Lower lobe of right lung (tissue), 2 donors: ENCODE data around the gene SPTSSB. TPM values are rescaled to one million over a fixed set of nuclear protein-coding genes. Genes with fewer than 3 reads are reported as not detected.

Source experiments
- ATAC-seq, 2 donors: fragments of 200-7000 bp; cut with Tn5 transposase; one replicate each; pipeline ENCODE4 v1.9.1; 2020 to 2022; ENCODE audit warnings: mild to moderate bottlenecking in 2 of 2, moderate library complexity in 2 of 2
- DNase-seq: peaks from one replicate; pipeline ENCODE4 v3.0.0-alpha.2; 2020
- H3K27ac ChIP-seq: fragments of 200-600 bp; one replicate; pipeline ENCODE4 v1.8.0; 2022
- H3K27me3 ChIP-seq: fragments of 200-600 bp; one replicate; pipeline ENCODE4 v1.8.0; 2022; ENCODE audit warnings: low read depth
- H3K36me3 ChIP-seq: fragments of 200-600 bp; one replicate; pipeline ENCODE4 v1.8.0; 2022; ENCODE audit warnings: mild to moderate bottlenecking
- H3K4me1 ChIP-seq: fragments of 200-600 bp; one replicate; pipeline ENCODE4 v1.8.0; 2022
- H3K4me3 ChIP-seq: fragments of 200-600 bp; one replicate; pipeline ENCODE4 v1.8.0; 2022; ENCODE audit warnings: mild to moderate bottlenecking
- H3K9me3 ChIP-seq: fragments of 200-600 bp; one replicate; pipeline ENCODE4 v1.8.0; 2022
- intact Hi-C: fragments of 100-400 bp; cut with DNase I; formaldehyde crosslinking; loops from one replicate; pipeline ENCODE4 v1.11.0; 2022
- long read RNA-seq: library from polyadenylated mRNA; unstranded; transcript quantifications from one replicate; pipeline ENCODE4 v2.0.0, GENCODE V29; 2021
- total RNA-seq: library from RNA; stranded (reverse); fragmentation: NEBNext Ultra II Directional; extraction: Animal tissue kit (Norgen Biotek cat#: 25700); gene quantifications from one replicate; pipeline ENCODE4 v1.2.1, GENCODE V29; 2021
- TF ChIP-seq, protein P1 (sequence below): fragments of 200-600 bp; IDR thresholded peaks from one replicate; pipeline ENCODE4 v1.8.0; 2022; ENCODE audit warnings: antibody characterized with exemption, mild to moderate bottlenecking
- donor health status: DM: no; HTN: yes; CAD: no; lungs with severe emphysema.

SPTSSB gene, protein sequence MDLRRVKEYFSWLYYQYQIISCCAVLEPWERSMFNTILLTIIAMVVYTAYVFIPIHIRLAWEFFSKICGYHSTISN
- not detected for total RNA-seq
- long read RNA-seq, partial matches to known transcripts, result 0 of 1 reads
- long read RNA-seq, other reads (novel, unspliced or antisense), result 0 of 1 reads

DNA sequence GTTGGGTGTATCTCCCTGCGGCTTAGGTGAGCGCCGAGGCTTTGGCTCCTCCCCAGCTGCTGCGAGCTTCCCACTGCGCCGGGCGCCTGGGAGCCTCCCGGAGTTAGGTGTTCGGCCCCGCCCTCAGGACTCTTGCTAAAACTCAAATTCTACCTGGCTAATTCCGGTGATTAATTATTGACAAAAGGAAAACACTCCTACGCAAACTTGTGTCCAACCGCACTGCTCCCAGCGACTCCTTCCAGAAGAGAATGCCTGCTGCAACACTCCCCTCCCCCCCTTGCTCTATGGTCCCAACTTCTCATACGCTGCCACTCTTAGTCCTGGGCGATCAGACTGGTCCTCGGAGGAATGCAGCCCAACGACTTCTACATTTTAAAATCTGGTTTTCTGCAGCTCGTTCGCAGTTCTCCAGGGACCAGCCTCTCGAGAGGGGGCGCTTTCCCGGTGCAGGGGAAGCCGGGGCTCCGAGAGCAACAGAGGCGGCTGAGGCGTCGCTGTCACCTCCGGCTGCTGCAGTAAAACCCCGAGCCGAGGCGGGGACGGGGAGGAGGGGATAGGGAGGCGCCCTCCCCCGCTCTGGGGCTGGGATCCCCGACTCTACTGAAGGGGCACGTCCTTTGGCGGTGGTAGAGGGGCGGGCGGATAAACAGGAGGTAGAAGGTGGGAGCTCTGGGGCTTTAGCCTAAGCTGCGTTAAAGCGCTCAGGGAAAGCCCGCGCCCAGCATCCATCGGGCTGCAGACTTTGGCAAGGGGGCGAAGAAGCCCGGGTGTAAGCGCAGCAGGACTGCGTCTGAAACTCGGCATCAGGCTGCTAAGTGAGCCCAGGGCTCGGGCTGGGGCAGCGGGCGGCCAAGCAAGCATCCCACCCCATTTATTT is at the start of gene SPTSSB:
SPTSSB (minus strand) TSS at position 77 of the 880 bp plus-strand sequence. CDS start 25,194 bp downstream, outside the sequence.
- DNase-seq (peak; percentile 52), ATAC-seq (peak; percentile 86 to 88)
- H3K27ac ChIP-seq, result no peak within 1 kb of the TSS
- no peaks in the 10 kb centered on the region for H3K36me3 ChIP-seq
- H3K4me3 ChIP-seq, result peak within 1 kb of the TSS; percentile 56
- intact Hi-C loops, result no loop called here
- no peaks in the 10 kb centered on the region for H3K9me3 ChIP-seq
- peaks cover 20% of the 10 kb centered on the region for H3K4me1 ChIP-seq
- TF ChIP-seq, protein P1, sequence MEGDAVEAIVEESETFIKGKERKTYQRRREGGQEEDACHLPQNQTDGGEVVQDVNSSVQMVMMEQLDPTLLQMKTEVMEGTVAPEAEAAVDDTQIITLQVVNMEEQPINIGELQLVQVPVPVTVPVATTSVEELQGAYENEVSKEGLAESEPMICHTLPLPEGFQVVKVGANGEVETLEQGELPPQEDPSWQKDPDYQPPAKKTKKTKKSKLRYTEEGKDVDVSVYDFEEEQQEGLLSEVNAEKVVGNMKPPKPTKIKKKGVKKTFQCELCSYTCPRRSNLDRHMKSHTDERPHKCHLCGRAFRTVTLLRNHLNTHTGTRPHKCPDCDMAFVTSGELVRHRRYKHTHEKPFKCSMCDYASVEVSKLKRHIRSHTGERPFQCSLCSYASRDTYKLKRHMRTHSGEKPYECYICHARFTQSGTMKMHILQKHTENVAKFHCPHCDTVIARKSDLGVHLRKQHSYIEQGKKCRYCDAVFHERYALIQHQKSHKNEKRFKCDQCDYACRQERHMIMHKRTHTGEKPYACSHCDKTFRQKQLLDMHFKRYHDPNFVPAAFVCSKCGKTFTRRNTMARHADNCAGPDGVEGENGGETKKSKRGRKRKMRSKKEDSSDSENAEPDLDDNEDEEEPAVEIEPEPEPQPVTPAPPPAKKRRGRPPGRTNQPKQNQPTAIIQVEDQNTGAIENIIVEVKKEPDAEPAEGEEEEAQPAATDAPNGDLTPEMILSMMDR, result no peak
- H3K27me3 ChIP-seq, result peaks cover 47% of the 10 kb centered on the region

DNA sequence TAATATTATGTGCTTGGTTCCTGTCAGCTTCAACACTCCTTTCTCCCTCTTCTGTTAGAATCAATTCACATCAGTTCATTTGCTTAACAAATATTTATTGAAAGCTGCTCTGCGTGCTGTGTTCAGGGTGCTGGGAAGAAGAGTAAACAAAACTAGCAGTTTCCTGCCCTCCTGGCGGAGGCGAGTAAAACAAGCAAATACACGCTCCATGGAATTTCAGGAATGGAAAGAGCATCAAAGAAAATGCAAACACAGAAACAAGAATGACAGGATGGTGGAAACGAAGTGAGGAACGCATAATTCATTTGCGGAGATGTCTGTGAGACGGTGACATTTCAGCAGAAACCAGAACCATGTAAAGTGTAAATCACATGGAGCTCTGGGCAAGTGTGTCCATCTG is 49.4 kb upstream of the SPTSSB start:
- TF ChIP-seq, protein P1, result no peak
- DNase-seq (no peak), ATAC-seq (peak; percentile 14 to 73)
- H3K27ac ChIP-seq, result no peak overlapping the region
- H3K36me3 ChIP-seq, result no peaks in the 10 kb centered on the region
- no peaks in the 10 kb centered on the region for H3K9me3 ChIP-seq
- no peaks in the 10 kb centered on the region for H3K27me3 ChIP-seq
- peaks cover 2% of the 10 kb centered on the region for H3K4me1 ChIP-seq
- intact Hi-C loops, result loop anchor here (10.0 kb wide), 1 partner anchor 146 kb away; no protein-coding TSS in a partner anchor
- H3K4me3 ChIP-seq, result no peak overlapping the region

DNA sequence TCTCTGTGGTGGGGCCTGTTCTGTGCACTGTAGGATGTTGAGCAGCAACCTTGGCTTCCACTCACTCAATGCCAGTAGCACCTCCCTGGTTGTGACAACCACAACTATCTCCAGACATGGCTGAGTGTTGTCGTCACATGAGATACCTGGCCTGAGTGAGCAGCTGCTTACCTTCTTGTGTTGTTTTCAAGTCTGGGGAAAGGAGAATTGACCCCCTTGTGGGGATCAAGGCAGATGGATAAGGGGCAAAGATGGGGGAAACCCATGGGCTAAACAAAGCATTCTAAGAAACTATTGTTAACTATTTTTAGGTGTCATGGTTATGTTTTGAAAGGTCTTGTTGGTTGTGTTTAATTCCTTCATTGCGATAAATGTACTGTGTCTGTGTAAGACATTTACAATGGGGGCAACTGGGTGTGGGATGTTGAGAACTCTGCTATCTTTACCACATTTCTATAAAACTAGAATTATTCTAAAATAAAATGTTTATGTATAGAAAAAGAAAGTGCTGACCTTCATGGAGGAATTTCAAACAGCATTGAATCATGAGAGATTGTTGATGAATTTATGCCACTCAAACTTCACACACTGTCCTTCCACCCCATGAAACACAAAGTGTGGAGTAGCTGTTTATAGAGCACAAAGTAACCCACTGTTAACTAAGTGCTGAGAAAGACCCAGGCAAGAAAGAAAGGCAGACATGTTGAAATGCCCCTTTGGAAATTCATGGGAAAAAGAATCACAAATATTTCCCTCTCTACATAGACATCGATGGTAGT is 48.4 kb upstream of the SPTSSB start:
- no peak for DNase-seq
- Histone ChIP-seq H3K27me3 (no peaks in the 10 kb centered on the region), H3K4me1 (peaks cover 11% of the 10 kb centered on the region), H3K36me3 (no peaks in the 10 kb centered on the region), H3K9me3 (no peaks in the 10 kb centered on the region), H3K4me3 (no peak overlapping the region), H3K27ac (no peak overlapping the region)
- intact Hi-C loops, result loop anchor here (10.0 kb wide), 1 partner anchor 145 kb away; no protein-coding TSS in a partner anchor
- TF ChIP-seq, protein P1, result no peak
- ATAC-seq, result no peak

DNA sequence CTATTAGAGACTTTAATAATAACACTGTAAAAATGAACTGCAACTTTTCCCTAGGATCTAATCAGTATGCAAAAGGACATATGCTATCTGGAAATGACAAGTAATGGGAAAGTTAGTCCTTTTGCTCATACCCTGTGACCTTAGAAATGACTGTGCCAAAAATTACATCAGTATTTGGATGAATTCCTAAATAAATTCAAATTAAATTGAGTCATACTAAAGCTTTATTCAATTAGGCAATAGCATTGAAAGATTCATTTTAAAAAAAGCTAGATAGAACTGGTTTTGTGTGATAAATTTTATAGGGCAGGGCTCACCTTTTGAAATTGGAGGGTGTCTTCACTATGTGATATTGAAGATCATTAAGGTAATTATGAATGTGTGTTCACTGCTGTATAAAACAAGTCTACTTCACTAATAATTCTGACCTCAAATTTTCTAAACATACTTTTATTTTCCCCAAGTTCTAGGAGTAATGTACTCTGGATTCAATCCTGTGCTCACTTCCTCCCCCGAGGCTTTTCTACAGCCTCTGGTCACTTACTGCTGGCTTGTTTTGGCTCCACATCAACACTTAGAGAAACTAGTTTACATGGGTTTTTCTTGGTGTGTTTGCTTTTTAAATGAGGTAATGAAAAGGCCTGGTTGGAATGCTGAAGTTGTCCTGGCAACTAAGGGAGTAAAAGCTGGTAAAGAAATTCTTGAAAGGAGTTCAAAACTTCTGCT is 44.4 kb upstream of the SPTSSB start:
- peak; percentile 79 to 92 for ATAC-seq
- intact Hi-C loops, result no loop called here
- TF ChIP-seq, protein P1, result no peak
- H3K36me3 ChIP-seq, result no peaks in the 10 kb centered on the region
- peak overlapping the region; percentile 47 for H3K27ac ChIP-seq
- no peak overlapping the region for H3K4me3 ChIP-seq
- H3K4me1 ChIP-seq, result peaks cover 11% of the 10 kb centered on the region
- no peak for DNase-seq
- H3K27me3 ChIP-seq, result no peaks in the 10 kb centered on the region
- no peaks in the 10 kb centered on the region for H3K9me3 ChIP-seq

DNA sequence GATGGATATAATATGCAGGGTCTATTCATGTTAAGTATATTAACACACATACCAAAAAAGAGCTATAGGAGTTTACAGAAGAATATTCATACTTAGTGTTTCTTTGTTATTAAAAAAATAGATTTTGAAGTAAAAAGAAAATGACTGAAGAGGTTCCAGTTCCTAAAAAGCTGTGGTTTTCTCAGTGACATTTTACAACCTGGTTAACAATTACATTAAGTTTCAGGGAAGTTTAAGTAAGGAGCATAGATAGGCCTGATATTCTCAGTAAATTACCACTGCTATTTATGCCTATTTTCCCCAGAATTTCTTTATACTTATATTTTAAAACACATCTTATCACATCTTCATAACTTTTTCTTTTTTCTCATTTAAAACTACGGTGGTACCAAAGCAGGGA is 43.6 kb upstream of the SPTSSB start:
- TF ChIP-seq, protein P1, result no peak
- no peaks in the 10 kb centered on the region for H3K27me3 ChIP-seq
- DNase-seq (no peak), ATAC-seq (no peak)
- H3K27ac ChIP-seq, result no peak overlapping the region
- no peak overlapping the region for H3K4me3 ChIP-seq
- intact Hi-C loops, result no loop called here
- H3K4me1 ChIP-seq, result peaks cover 11% of the 10 kb centered on the region
- H3K36me3 ChIP-seq, result no peaks in the 10 kb centered on the region
- no peaks in the 10 kb centered on the region for H3K9me3 ChIP-seq
